K562 (cell line): ENCODE data around the gene PAF1. TPM values are rescaled to one million over a fixed set of nuclear protein-coding genes. Genes with fewer than 3 reads are reported as not detected.

Source experiments
- BMI1 ChIP-seq: fragments of 150-350 bp; IDR thresholded peaks from 2 replicates; pipeline ENCODE4 v1.6.1; 2014; ENCODE audit warnings: low read length
- CCNT2 ChIP-seq: IDR thresholded peaks from 2 replicates; pipeline ENCODE4 v1.6.1; 2011; ENCODE audit warnings: borderline replicate concordance, low read depth, mild to moderate bottlenecking, moderate library complexity, mixed read lengths, low read length; ENCODE audit not compliant: insufficient read length; ENCODE audit errors: extremely low read depth
- CTBP1 ChIP-seq: fragments of 450-650 bp; IDR thresholded peaks from 2 replicates; pipeline ENCODE4 v1.6.1; 2016; ENCODE audit warnings: borderline replicate concordance
- DMBX1 ChIP-seq: fragments of 250-450 bp; sonication (Bioruptor Pico); IDR thresholded peaks from 2 replicates; pipeline ENCODE4 v1.8.0; 2022; ENCODE audit warnings: inconsistent platforms, mild to moderate bottlenecking, moderate library complexity, borderline replicate concordance
- ELF1 ChIP-seq: fragments of 200-800 bp; sonication (Bioruptor generic); IDR thresholded peaks from 2 replicates; pipeline ENCODE4 v1.6.1; 2016; ENCODE audit warnings: missing genetic modification characterization, missing compliant biosample characterization
- ELF2 ChIP-seq: fragments of 250-450 bp; sonication (Bioruptor Pico); IDR thresholded peaks from 2 replicates; pipeline ENCODE4 v1.5.0; 2021; ENCODE audit warnings: mild to moderate bottlenecking
- HSF4 ChIP-seq: fragments of 250-450 bp; sonication (Bioruptor Pico); IDR thresholded peaks from 2 replicates; pipeline ENCODE4 v2.1.2; 2022; ENCODE audit warnings: mild to moderate bottlenecking, moderate library complexity, borderline replicate concordance
- MTA2 ChIP-seq: fragments of 450-650 bp; IDR thresholded peaks from 2 replicates; pipeline ENCODE4 v1.6.1; 2016; ENCODE audit warnings: low read depth
- MTA3 ChIP-seq: fragments of 450-650 bp; formaldehyde crosslinking; IDR thresholded peaks from 2 replicates; pipeline ENCODE4 v1.6.1; 2017; ENCODE audit warnings: mild to moderate bottlenecking, borderline replicate concordance
- NFE2L1 ChIP-seq: fragments of 450-650 bp; IDR thresholded peaks from 2 replicates; pipeline ENCODE4 v1.6.1; 2016; ENCODE audit warnings: missing genetic modification characterization, low read depth, mild to moderate bottlenecking, missing compliant biosample characterization, moderate library complexity, borderline replicate concordance
- NR3C1 ChIP-seq: sonication (generic); formaldehyde crosslinking; IDR thresholded peaks from 2 replicates; pipeline ENCODE4 v1.8.1; 2022; ENCODE audit warnings: missing genetic modification reagents
- NRF1 ChIP-seq, 2 experiments: fragments of 450-650 bp; IDR thresholded peaks in 1 of 2; conservative IDR thresholded peaks in 1 of 2; 2 replicates each; pipeline ENCODE4 v1.6.1; 2014; ENCODE audit warnings: mild to moderate bottlenecking in 2 of 2
- PKNOX1 ChIP-seq: fragments of 450-650 bp; IDR thresholded peaks from 2 replicates; pipeline ENCODE4 v1.6.1; 2016
- RAD51 ChIP-seq: fragments of 450-650 bp; IDR thresholded peaks from 2 replicates; pipeline ENCODE4 v1.7.1; 2016; ENCODE audit warnings: low read depth, mild to moderate bottlenecking, borderline replicate concordance
- SNIP1 ChIP-seq: fragments of 450-650 bp; IDR thresholded peaks from 2 replicates; pipeline ENCODE4 v1.7.1; 2017; ENCODE audit warnings: low read depth, mild to moderate bottlenecking
- TEAD4 ChIP-seq, 2 experiments: sonication (generic) in 1 of 2; formaldehyde crosslinking in 1 of 2; IDR thresholded peaks; 2 replicates each; pipeline versions ENCODE4 v1.6.1 to v1.8.0; 2012 to 2022; ENCODE audit warnings: borderline replicate concordance in 1 of 2, inconsistent platforms in 1 of 2, low read length in 1 of 2, mild to moderate bottlenecking in 1 of 2, missing genetic modification reagents in 1 of 2
- ZBTB17 ChIP-seq: fragments of 450-650 bp; formaldehyde crosslinking; IDR thresholded peaks from 2 replicates; pipeline ENCODE4 v1.4.0; 2020; ENCODE audit warnings: mild to moderate bottlenecking
- ZHX1 ChIP-seq: fragments of 150-350 bp; conservative IDR thresholded peaks from 2 replicates; pipeline ENCODE4 v1.6.1; 2014; ENCODE audit warnings: low read length
- ZSCAN29 ChIP-seq: fragments of 450-650 bp; IDR thresholded peaks from 2 replicates; pipeline ENCODE4 v1.6.1; 2017
- polyA plus RNA-seq, 8 experiments: library from polyadenylated mRNA; depleted of rRNA in 4 of 8; stranded (reverse) in 5 of 8; unstranded in 3 of 8; fragments of >200 nt; fragmentation: Nextera tagmentation in 2 of 8; fragmentation: Illumina TruSeq in 1 of 8; extraction: Ambion mirVana in 2 of 8; extraction: Trizol in 1 of 8; gene quantifications; 2 replicates each; pipeline versions ENCODE4 v1.2.1 to v1.2.3, GENCODE V29; 2011 to 2014; ENCODE audit warnings: inconsistent platforms in 1 of 8, missing spikeins in 1 of 8
- total RNA-seq, 7 experiments: library from RNA; depleted of rRNA in 6 of 7; stranded (reverse); fragments of >200 nt in 6 of 7; fragmentation: Illumina TruSeq in 2 of 7; extraction: Trizol in 2 of 7; gene quantifications; 2 replicates each; pipeline versions ENCODE4 v1.2.1 to v1.2.3, GENCODE V29; 2011 to 2021; ENCODE audit warnings: low replicate concordance in 1 of 7
- TF ChIP-seq, protein P1 (sequence below): IDR thresholded peaks from 2 replicates; pipeline ENCODE4 v1.6.1; 2012; ENCODE audit warnings: low read depth, low read length, improper control_type of control experiment, borderline replicate concordance

The PAF1 gene
- total and polyA plus RNA-seq, 9 of the 15 experiments (the other 6 are each of a cell fraction or from before 2014, with no cell fraction given): 1.5 to 45.0 (median 33.8) TPM

GRCh38 chr19:39410017-39410830 is 19.3 kb upstream of the PAF1 start (continued):
- TF ChIP-seq ZHX1 (no peak), SNIP1 (peak; percentile 50), PKNOX1 (0 out of 2 replicates have a peak, but pooled peaks have one; percentile 12), MTA2 (peak; percentile 64), CTBP1 (peak; percentile 26; the same call in 1 of the 2 replicates), HSF4 (no peak), CCNT2 (peak; percentile 55), MTA3 (peak; percentile 27; the same call in 1 of the 2 replicates), ZBTB17 (CRISPR knock-in tag) (peak; percentile 12; the same call in 1 of the 2 replicates), DMBX1 (CRISPR knock-in tag) (no peak), ELF2 (no peak), ELF1 (tag) (peak; percentile 68), NRF1 (conservative IDR thresholded peaks at IDR 0.05 in 1 of 2, IDR thresholded peaks at IDR 0.05 in 1 of 2) (peak; percentile 45 to 50; a peak in 3 of 4 replicates), ZSCAN29 (0 out of 2 replicates have a peak, but pooled peaks have one; percentile 7), RAD51 (no peak), TEAD4 (IDR thresholded peaks at IDR 0.05; ENCODE audit: low read length) (no peak), TEAD4 (CRISPR knock-in tag; IDR thresholded peaks at IDR 0.05; ENCODE audit: borderline replicate concordance) (no peak), NR3C1 (CRISPR knock-in tag) (no peak), NFE2L1 (tag) (no peak), BMI1 (no peak)
- TF ChIP-seq, protein P1, sequence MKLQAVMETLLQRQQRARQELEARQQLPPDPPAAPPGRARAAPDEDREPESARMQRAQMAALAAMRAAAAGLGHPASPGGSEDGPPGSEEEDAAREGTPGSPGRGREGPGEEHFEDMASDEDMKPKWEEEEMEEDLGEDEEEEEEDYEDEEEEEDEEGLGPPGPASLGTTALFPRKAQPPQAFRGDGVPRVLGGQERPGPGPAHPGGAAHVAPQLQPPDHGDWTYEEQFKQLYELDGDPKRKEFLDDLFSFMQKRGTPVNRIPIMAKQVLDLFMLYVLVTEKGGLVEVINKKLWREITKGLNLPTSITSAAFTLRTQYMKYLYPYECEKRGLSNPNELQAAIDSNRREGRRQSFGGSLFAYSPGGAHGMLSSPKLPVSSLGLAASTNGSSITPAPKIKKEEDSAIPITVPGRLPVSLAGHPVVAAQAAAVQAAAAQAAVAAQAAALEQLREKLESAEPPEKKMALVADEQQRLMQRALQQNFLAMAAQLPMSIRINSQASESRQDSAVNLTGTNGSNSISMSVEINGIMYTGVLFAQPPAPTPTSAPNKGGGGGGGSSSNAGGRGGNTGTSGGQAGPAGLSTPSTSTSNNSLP: no peak
